Liver (tissue), 9 donors: Measurements from ENCODE around the gene XDH. TPM values are rescaled to one million over a fixed set of nuclear protein-coding genes. Genes with fewer than 3 reads are reported as not detected.

Source experiments
- DNase-seq: peaks from one replicate; pipeline ENCODE4 v3.0.0-alpha.2; 2017; ENCODE audit warnings: low spot score
- H3K27ac ChIP-seq, 2 donors: one replicate each; pipeline ENCODE4 v1.7.0; 2013; ENCODE audit warnings: inconsistent platforms in 2 of 2, low read length in 2 of 2, control low read depth in 1 of 2, low read depth in 1 of 2, mild to moderate bottlenecking in 1 of 2
- H3K27me3 ChIP-seq, 4 donors: one replicate each; pipeline versions ENCODE4 v1.6.1 to v1.7.0; 2013; ENCODE audit warnings: low read length in 3 of 4, inconsistent platforms in 1 of 4, mild to moderate bottlenecking in 1 of 4, moderate library complexity in 1 of 4; ENCODE audit not compliant: control insufficient read depth in 4 of 4, insufficient read depth in 4 of 4
- H3K36me3 ChIP-seq, 4 donors: one replicate each; pipeline versions ENCODE4 v1.6.1 to v1.7.0; 2013; ENCODE audit warnings: low read length in 3 of 4, mild to moderate bottlenecking in 3 of 4, low read depth in 1 of 4, moderate library complexity in 1 of 4; ENCODE audit not compliant: control insufficient read depth in 4 of 4, insufficient read depth in 3 of 4
- H3K4me1 ChIP-seq, 4 donors: one replicate each; pipeline versions ENCODE4 v1.6.1 to v1.7.0; 2013; ENCODE audit warnings: low read length in 3 of 4, mild to moderate bottlenecking in 3 of 4, moderate library complexity in 1 of 4; ENCODE audit not compliant: control insufficient read depth in 4 of 4, insufficient read depth in 4 of 4
- H3K4me3 ChIP-seq, 3 donors: one replicate each; pipeline versions ENCODE4 v1.6.1 to v1.7.0; 2013; ENCODE audit warnings: low read length in 3 of 3, control low read depth in 1 of 3, low read depth in 1 of 3, mild to moderate bottlenecking in 1 of 3
- H3K9ac ChIP-seq, 2 donors: one replicate each; pipeline ENCODE4 v1.7.0; 2013; ENCODE audit warnings: low read length in 2 of 2, mild to moderate bottlenecking in 2 of 2, moderate library complexity in 2 of 2, control low read depth in 1 of 2, low read depth in 1 of 2
- H3K9me3 ChIP-seq, 4 donors: one replicate each; pipeline versions ENCODE4 v1.6.1 to v1.7.0; 2013; ENCODE audit warnings: low read length in 3 of 4; ENCODE audit not compliant: control insufficient read depth in 4 of 4
- EGR1 ChIP-seq, 2 donors: IDR thresholded peaks; 2 replicates each; pipeline ENCODE4 v1.6.1; 2016 to 2018; ENCODE audit warnings: antibody characterized with exemption in 2 of 2, low read depth in 2 of 2
- FOXA1 ChIP-seq: IDR thresholded peaks from 2 replicates; pipeline ENCODE4 v1.6.1; 2016; ENCODE audit warnings: antibody characterized with exemption
- FOXA2 ChIP-seq: IDR thresholded peaks from 2 replicates; pipeline ENCODE4 v1.6.1; 2016; ENCODE audit warnings: antibody characterized with exemption
- GABPA ChIP-seq, 2 donors: IDR thresholded peaks in 1 of 2; conservative IDR thresholded peaks in 1 of 2; 2 replicates each; pipeline ENCODE4 v1.6.1; 2016; ENCODE audit warnings: antibody characterized with exemption in 2 of 2, mild to moderate bottlenecking in 1 of 2, moderate library complexity in 1 of 2
- HNF4A ChIP-seq, 2 donors: conservative IDR thresholded peaks; 2 replicates each; pipeline ENCODE4 v1.6.1; 2016; ENCODE audit warnings: antibody characterized with exemption in 2 of 2, mild to moderate bottlenecking in 2 of 2
- HNF4G ChIP-seq: IDR thresholded peaks from 2 replicates; pipeline ENCODE4 v1.6.1; 2016; ENCODE audit warnings: antibody characterized with exemption
- JUND ChIP-seq, 2 donors: IDR thresholded peaks; 2 replicates each; pipeline ENCODE4 v1.6.1; 2016; ENCODE audit warnings: antibody characterized with exemption in 2 of 2
- RAD21 ChIP-seq, 2 donors: IDR thresholded peaks; 2 replicates each; pipeline ENCODE4 v1.6.1; 2016; ENCODE audit warnings: antibody characterized with exemption in 2 of 2, mild to moderate bottlenecking in 2 of 2
- RXRA ChIP-seq, 2 donors: IDR thresholded peaks; 2 replicates each; pipeline ENCODE4 v1.6.1; 2017 to 2018; ENCODE audit warnings: antibody characterized with exemption in 2 of 2, mild to moderate bottlenecking in 1 of 2
- SP1 ChIP-seq: IDR thresholded peaks from 2 replicates; pipeline ENCODE4 v1.6.1; 2018; ENCODE audit warnings: antibody characterized with exemption, mild to moderate bottlenecking
- TAF1 ChIP-seq: conservative IDR thresholded peaks from 2 replicates; pipeline ENCODE4 v1.6.1; 2016; ENCODE audit warnings: antibody characterized with exemption, mild to moderate bottlenecking
- YY1 ChIP-seq: IDR thresholded peaks from 2 replicates; pipeline ENCODE4 v1.6.1; 2016; ENCODE audit warnings: antibody characterized with exemption, mild to moderate bottlenecking
- WGBS: extraction: QIAGEN DNeasy Blood & Tissue Kit; methylation state at CpG from one replicate; pipeline ENCODE4 v1.1.7; 2013; 5-methylcytosine and 5-hydroxymethylcytosine counted together
- polyA plus RNA-seq, 2 donors: library from polyadenylated mRNA; stranded (reverse) in 1 of 2; unstranded in 1 of 2; fragments of 200-250 nt in 1 of 2; fragments of >200 nt in 1 of 2; fragmentation: Nextera tagmentation in 1 of 2; extraction: Ambion mirVana in 1 of 2; gene quantifications; one replicate each; pipeline versions ENCODE4 v1.2.1 to v1.2.3, GENCODE V29; 2013 to 2015
- total RNA-seq, 2 donors: library from RNA; depleted of rRNA; stranded (reverse); fragments of >200 nt; gene quantifications; one replicate each; pipeline ENCODE4 v1.2.3, GENCODE V29; 2014
- TF ChIP-seq, protein P1 (sequence below): IDR thresholded peaks from 2 replicates; pipeline ENCODE4 v1.6.1; 2016; ENCODE audit warnings: antibody characterized with exemption
- TF ChIP-seq, protein P2 (sequence below): IDR thresholded peaks from 2 replicates; pipeline ENCODE4 v1.6.1; 2016; ENCODE audit warnings: antibody characterized with exemption
- TF ChIP-seq, protein P3 (sequence below): IDR thresholded peaks from 2 replicates; pipeline ENCODE4 v1.6.1; 2016; ENCODE audit warnings: antibody characterized with exemption
- TF ChIP-seq, protein P4 (sequence below): IDR thresholded peaks from 2 replicates; pipeline ENCODE4 v1.6.1; 2016; ENCODE audit warnings: antibody characterized with exemption, mild to moderate bottlenecking
- donor health status: healthy.
- donor health status: healthy.
- donor health status: healthy.
- donor health status: healthy.
- donor health status: healthy.

The XDH gene
- total and polyA plus RNA-seq, 4 donors, result 6.8 to 76.6 (median 12.0) TPM

- no peak overlapping the region for H3K9ac ChIP-seq
- DNase-seq, result no peak
- 88% methylated on average over 5 of the region's 5 CpGs for WGBS
Measured at GRCh38 chr2:31335921-31336585, 78.5 kb downstream of the XDH start.

DNA sequence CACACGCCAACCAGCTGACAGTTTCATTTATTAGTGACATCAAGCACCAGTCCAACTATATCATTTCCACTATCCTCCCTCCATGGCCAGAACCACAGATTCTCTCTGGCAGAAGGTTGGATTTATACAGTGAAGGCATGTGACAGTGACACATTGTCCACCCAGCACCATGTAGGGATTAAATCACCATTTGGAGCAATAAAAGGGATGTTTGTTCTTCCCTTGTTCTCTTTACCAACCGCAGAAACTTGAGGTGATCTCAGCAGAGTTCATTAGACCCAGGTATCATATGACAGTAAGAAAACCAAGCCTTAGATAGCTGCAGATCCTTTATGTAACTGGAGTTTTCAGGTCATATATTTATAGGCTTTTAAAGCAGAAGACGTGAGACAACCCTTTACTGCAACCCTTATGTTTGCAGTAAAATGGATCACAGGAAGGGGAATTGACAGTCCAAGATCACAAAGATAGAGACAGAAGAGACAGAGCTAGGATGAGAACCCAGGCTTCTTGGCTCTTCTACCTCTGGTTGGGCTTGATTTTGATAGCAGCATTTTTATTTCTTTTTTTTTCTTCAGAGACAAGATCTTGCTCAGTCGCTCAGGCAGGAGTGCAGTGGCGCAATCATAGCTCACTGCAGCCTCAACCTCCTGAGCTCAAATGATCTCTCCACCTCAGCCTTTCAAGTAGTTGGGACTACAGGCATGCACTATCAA lies 80.1 kb downstream of the XDH start:
- TF ChIP-seq HNF4A (conservative IDR thresholded peaks at IDR 0.05) (no peak), RXRA (IDR thresholded peaks at IDR 0.05) (no peak), JUND (IDR thresholded peaks at IDR 0.05) (no peak)
- TF ChIP-seq, protein P1, sequence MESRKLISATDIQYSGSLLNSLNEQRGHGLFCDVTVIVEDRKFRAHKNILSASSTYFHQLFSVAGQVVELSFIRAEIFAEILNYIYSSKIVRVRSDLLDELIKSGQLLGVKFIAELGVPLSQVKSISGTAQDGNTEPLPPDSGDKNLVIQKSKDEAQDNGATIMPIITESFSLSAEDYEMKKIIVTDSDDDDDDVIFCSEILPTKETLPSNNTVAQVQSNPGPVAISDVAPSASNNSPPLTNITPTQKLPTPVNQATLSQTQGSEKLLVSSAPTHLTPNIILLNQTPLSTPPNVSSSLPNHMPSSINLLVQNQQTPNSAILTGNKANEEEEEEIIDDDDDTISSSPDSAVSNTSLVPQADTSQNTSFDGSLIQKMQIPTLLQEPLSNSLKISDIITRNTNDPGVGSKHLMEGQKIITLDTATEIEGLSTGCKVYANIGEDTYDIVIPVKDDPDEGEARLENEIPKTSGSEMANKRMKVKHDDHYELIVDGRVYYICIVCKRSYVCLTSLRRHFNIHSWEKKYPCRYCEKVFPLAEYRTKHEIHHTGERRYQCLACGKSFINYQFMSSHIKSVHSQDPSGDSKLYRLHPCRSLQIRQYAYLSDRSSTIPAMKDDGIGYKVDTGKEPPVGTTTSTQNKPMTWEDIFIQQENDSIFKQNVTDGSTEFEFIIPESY, result no peak
- no peak overlapping the region for H3K4me3 ChIP-seq
- peaks cover 0 to 30% (median 14%) of the 10 kb centered on the region in 4 donors for H3K36me3 ChIP-seq
- H3K4me1 ChIP-seq, result peaks cover 0 to 8% (median 1%) of the 10 kb centered on the region in 4 donors
- H3K27ac ChIP-seq, result no peak overlapping the region
- no peaks in the 10 kb centered on the region for H3K27me3 ChIP-seq
- DNase-seq, result no peak
- no peaks in the 10 kb centered on the region for H3K9me3 ChIP-seq
- WGBS, result 87% methylated on average over 5 of the region's 5 CpGs
- H3K9ac ChIP-seq, result no peak overlapping the region

More at GRCh38 chr2:31335921-31336585, 78.5 kb downstream of the XDH start:
- no peak overlapping the region for H3K27ac ChIP-seq
- H3K4me3 ChIP-seq, result no peak overlapping the region
- TF ChIP-seq, protein P1, result no peak
- TF ChIP-seq, protein P2, sequence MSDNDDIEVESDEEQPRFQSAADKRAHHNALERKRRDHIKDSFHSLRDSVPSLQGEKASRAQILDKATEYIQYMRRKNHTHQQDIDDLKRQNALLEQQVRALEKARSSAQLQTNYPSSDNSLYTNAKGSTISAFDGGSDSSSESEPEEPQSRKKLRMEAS, result no peak
- TF ChIP-seq, protein P3, sequence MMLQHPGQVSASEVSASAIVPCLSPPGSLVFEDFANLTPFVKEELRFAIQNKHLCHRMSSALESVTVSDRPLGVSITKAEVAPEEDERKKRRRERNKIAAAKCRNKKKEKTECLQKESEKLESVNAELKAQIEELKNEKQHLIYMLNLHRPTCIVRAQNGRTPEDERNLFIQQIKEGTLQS, result no peak
- TF ChIP-seq HNF4A (conservative IDR thresholded peaks at IDR 0.05), result no peak
- TF ChIP-seq HNF4G, result no peak
- TF ChIP-seq RAD21 (IDR thresholded peaks at IDR 0.05), result no peak
- no peak for TF ChIP-seq EGR1 (IDR thresholded peaks at IDR 0.05; ENCODE audit: low read depth in 2 of 2)
- TF ChIP-seq, protein P4, sequence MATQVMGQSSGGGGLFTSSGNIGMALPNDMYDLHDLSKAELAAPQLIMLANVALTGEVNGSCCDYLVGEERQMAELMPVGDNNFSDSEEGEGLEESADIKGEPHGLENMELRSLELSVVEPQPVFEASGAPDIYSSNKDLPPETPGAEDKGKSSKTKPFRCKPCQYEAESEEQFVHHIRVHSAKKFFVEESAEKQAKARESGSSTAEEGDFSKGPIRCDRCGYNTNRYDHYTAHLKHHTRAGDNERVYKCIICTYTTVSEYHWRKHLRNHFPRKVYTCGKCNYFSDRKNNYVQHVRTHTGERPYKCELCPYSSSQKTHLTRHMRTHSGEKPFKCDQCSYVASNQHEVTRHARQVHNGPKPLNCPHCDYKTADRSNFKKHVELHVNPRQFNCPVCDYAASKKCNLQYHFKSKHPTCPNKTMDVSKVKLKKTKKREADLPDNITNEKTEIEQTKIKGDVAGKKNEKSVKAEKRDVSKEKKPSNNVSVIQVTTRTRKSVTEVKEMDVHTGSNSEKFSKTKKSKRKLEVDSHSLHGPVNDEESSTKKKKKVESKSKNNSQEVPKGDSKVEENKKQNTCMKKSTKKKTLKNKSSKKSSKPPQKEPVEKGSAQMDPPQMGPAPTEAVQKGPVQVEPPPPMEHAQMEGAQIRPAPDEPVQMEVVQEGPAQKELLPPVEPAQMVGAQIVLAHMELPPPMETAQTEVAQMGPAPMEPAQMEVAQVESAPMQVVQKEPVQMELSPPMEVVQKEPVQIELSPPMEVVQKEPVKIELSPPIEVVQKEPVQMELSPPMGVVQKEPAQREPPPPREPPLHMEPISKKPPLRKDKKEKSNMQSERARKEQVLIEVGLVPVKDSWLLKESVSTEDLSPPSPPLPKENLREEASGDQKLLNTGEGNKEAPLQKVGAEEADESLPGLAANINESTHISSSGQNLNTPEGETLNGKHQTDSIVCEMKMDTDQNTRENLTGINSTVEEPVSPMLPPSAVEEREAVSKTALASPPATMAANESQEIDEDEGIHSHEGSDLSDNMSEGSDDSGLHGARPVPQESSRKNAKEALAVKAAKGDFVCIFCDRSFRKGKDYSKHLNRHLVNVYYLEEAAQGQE, result no peak
- no peak for TF ChIP-seq SP1
- TF ChIP-seq JUND (IDR thresholded peaks at IDR 0.05), result no peak
- TF ChIP-seq TAF1, result no peak
- TF ChIP-seq FOXA2, result no peak
- TF ChIP-seq RXRA (IDR thresholded peaks at IDR 0.05), result no peak
- TF ChIP-seq FOXA1, result no peak
- TF ChIP-seq YY1, result no peak
- no peak for TF ChIP-seq GABPA (IDR thresholded peaks at IDR 0.05 in 1 of 2, conservative IDR thresholded peaks at IDR 0.05 in 1 of 2)
- H3K9me3 ChIP-seq, result no peaks in the 10 kb centered on the region
- H3K27me3 ChIP-seq, result no peaks in the 10 kb centered on the region
- peaks cover 0 to 8% (median 1%) of the 10 kb centered on the region in 4 donors for H3K4me1 ChIP-seq
- H3K36me3 ChIP-seq, result peaks cover 0 to 44% (median 23%) of the 10 kb centered on the region in 4 donors
